ENCODE measurements around the gene RAB37. TPM values are rescaled to one million over a fixed set of nuclear protein-coding genes. Genes with fewer than 3 reads are reported as not detected.

Gene RAB37
- total and polyA plus RNA-seq, 9 of the 15 experiments (the other 6 are each of a cell fraction or from before 2014, with no cell fraction given), result 0.03 to 0.27 (median 0.11) TPM; not detected in 4

GRCh38 chr17:74771319-74771914 is 34.4 kb downstream of the RAB37 start:
- Histone ChIP-seq H3K4me3 (no peak overlapping the region), H3K4me2 (ENCODE audit: insufficient read depth, low read length) (no peak overlapping the region), H3K4me1 (replicated peaks in 1 of 2; ENCODE audit: control insufficient read depth in 2 of 2, insufficient read depth in 2 of 2, low read length in 2 of 2) (peaks cover 0 to 12% of the 10 kb centered on the region in 2 experiments; a peak in 1 of 5 replicates), H3K27me3 (ENCODE audit: control insufficient read depth in 2 of 2, insufficient read depth in 2 of 2, low read length in 2 of 2) (no peaks in the 10 kb centered on the region), H4K20me1 (replicated peaks; ENCODE audit: control insufficient read depth, insufficient read depth, low read length) (peaks cover 17% of the 10 kb centered on the region), H3K36me3 (ENCODE audit: control insufficient read depth, insufficient read depth, low read length) (peaks cover 69% of the 10 kb centered on the region), H3K79me2 (ENCODE audit: control insufficient read depth, insufficient read depth, low read length) (peaks cover 22% of the 10 kb centered on the region), H3K9me1 (ENCODE audit: control insufficient read depth, insufficient read depth, low read length) (no peaks in the 10 kb centered on the region), H2AFZ (ENCODE audit: low read depth, low read length) (no peak overlapping the region), H3K27ac (ENCODE audit: extremely low read depth, low read depth, low read length) (no peak overlapping the region), H3K9me3 (replicated peaks; ENCODE audit: control insufficient read depth, insufficient read depth, low read depth, low read length) (no peaks in the 10 kb centered on the region), H3K9ac (ENCODE audit: insufficient read depth in 1 of 2, low read depth in 2 of 2, low read length in 2 of 2) (no peak overlapping the region)
- ATAC-seq (no peak), FAIRE-seq (no peak), DNase-seq (ENCODE audit: extremely low read depth in 1 of 4, low spot score in 3 of 4) (no peak)
- intact Hi-C loops (cut with micrococcal nuclease) (no loop called here), in situ Hi-C loops (cut with MboI) (no loop called here)
- CTCF ChIA-PET (ENCODE audit: low intra/inter-chr PET ratio), result interaction anchor here (0.6 to 3.6 kb wide), 3 partner anchors 26 to 114 kb away, joined by 3 to 41 read pairs (median 3); no protein-coding TSS in a partner anchor
- 88% methylated on average over 9 of the region's 9 CpGs for WGBS (ENCODE audit: insufficient coverage, low coverage, missing lambda C conversion rate)
- POLR2A ChIA-PET, result interaction anchor here (0.8 to 2.5 kb wide), 8 partner anchors 8 to 113 kb away, joined by 3 to 9 read pairs (median 4); no protein-coding TSS in a partner anchor
- TF ChIP-seq ZFPM2 (CRISPR knock-in tag; IDR thresholded peaks at IDR 0.05), result no peak
- no peak for TF ChIP-seq TEAD1 (CRISPR knock-in tag; IDR thresholded peaks at IDR 0.05)
- no peak for TF ChIP-seq BRCA1 (IDR thresholded peaks at IDR 0.05)
- TF ChIP-seq BRCA1 (CRISPR knock-in tag; IDR thresholded peaks at IDR 0.05), result no peak
- no TSS peak for BruUV-seq (replicated peaks)

GRCh38 chr17:74772053-74772452 is 35.0 kb downstream of the RAB37 start:
- Histone ChIP-seq H3K79me2 (ENCODE audit: control insufficient read depth, insufficient read depth, low read length) (peaks cover 27% of the 10 kb centered on the region), H3K4me1 (replicated peaks in 1 of 2; ENCODE audit: control insufficient read depth in 2 of 2, insufficient read depth in 2 of 2, low read length in 2 of 2) (peaks cover under 1 to 13% of the 10 kb centered on the region in 2 experiments; a peak in 3 of 5 replicates), H3K9me1 (ENCODE audit: control insufficient read depth, insufficient read depth, low read length) (no peaks in the 10 kb centered on the region), H3K9me3 (replicated peaks; ENCODE audit: control insufficient read depth, insufficient read depth, low read depth, low read length) (no peaks in the 10 kb centered on the region), H3K9ac (ENCODE audit: insufficient read depth in 1 of 2, low read depth in 2 of 2, low read length in 2 of 2) (no peak overlapping the region), H3K36me3 (ENCODE audit: control insufficient read depth, insufficient read depth, low read length) (peaks cover 69% of the 10 kb centered on the region), H3K4me3 (no peak overlapping the region), H2AFZ (ENCODE audit: low read depth, low read length) (no peak overlapping the region), H3K27ac (ENCODE audit: extremely low read depth, low read depth, low read length) (no peak overlapping the region), H3K4me2 (ENCODE audit: insufficient read depth, low read length) (no peak overlapping the region), H4K20me1 (replicated peaks; ENCODE audit: control insufficient read depth, insufficient read depth, low read length) (peaks cover 17% of the 10 kb centered on the region), H3K27me3 (ENCODE audit: control insufficient read depth in 2 of 2, insufficient read depth in 2 of 2, low read length in 2 of 2) (no peaks in the 10 kb centered on the region)
- ChIA-PET POLR2A (interaction anchor here (0.8 to 1.4 kb wide), 2 partner anchors 7 to 22 kb away, joined by 3 to 4 read pairs; no protein-coding TSS in a partner anchor), CTCF (ENCODE audit: low intra/inter-chr PET ratio) (interaction anchor here (3.6 kb wide), 1 partner anchor 27 kb away, joined by 41 read pairs; no protein-coding TSS in a partner anchor)
- intact Hi-C loops (cut with micrococcal nuclease), result no loop called here
- no TSS peak for BruUV-seq (replicated peaks)
- in situ Hi-C loops (cut with MboI), result no loop called here
- ATAC-seq (no peak), DNase-seq (ENCODE audit: extremely low read depth in 1 of 4, low spot score in 3 of 4) (no peak), FAIRE-seq (no peak)
- WGBS (ENCODE audit: insufficient coverage, low coverage, missing lambda C conversion rate), result 95% methylated on average over 11 of the region's 13 CpGs
- TF ChIP-seq SREBF2 (CRISPR knock-in tag; IDR thresholded peaks at IDR 0.05) (no peak), ELK1 (CRISPR knock-in tag; IDR thresholded peaks at IDR 0.05) (no peak), THRA (IDR thresholded peaks at IDR 0.05) (no peak), TCF7L2 (IDR thresholded peaks at IDR 0.05; ENCODE audit: low read depth, low read length) (no peak), PCBP1 (IDR thresholded peaks at IDR 0.05; ENCODE audit: low read depth, low read length, poor library complexity, severe bottlenecking) (no peak), RNF2 (IDR thresholded peaks at IDR 0.05) (no peak), TCFL5 (CRISPR knock-in tag; conservative IDR thresholded peaks at IDR 0.05) (no peak), SMAD1 (IDR thresholded peaks at IDR 0.05; ENCODE audit: low read depth, low read length, partially characterized antibody) (no peak)

Data from K562 (cell line).